Ramos (cell line): ENCODE measurements around the gene S100A14.
"Not testable (repeated sequence)": the region's sequence is repeated elsewhere in the genome, so short reads cannot be mapped to it uniquely, and the experiment has no call there.

ENCODE experiments used
- in situ Hi-C: fragments of 300-500 bp; cut with MboI; formaldehyde crosslinking; loops from one replicate; pipeline ENCODE4 v1.14.3; 2022; ENCODE audit warnings: low sequenced_read_pairs; ENCODE audit not compliant: unreplicated experiment

Gene S100A14

GRCh38 chr1:153640213-153640612 is 24.1 kb upstream of the S100A14 start:
- in situ Hi-C loops = not testable (repeated sequence)

DNA sequence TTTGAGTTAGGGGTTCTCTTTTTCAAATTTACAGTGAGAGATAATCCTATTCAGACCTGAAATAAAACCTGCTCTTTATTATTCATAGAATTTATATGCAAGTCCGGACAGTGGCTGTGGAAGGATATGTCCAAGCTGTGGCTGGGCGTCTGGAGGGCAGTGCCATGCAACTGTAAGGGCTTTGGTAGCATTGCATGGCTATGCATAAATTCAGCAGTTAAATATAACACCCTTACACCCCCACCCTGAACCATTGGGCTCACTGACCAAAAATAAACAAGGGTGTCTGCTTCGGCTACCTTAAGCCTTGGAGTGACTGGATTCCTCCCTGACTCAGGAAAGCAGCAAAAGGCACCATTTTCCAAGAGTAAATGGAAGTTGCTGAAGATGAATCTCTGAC is 23.2 kb upstream of the S100A14 start:
- in situ Hi-C loops = no loop called here

- in situ Hi-C loops = no loop called here
These were observed 22.1 kb upstream of the S100A14 start for GRCh38 chr1:153638261-153638660.

DNA sequence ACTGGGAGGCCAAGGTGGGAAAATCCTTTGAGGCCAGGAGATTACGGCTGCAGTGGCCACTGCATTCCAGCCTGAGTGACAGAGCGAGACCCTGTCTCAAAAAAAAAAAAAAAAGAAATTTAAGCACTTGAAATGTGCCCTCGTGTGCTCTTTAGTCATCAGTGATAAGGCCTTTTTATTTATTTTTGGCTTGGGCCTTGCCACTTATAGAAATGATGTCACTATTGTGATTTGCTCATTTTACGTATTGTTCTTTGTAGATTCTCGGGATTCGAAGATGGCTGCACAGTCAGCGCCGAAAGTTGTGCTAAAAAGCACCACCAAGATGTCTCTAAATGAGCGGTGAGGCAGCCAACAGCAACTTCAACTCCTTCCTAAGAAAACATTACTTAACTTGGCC is 20.2 kb upstream of the S100A14 start:
- in situ Hi-C loops = no loop called here

GRCh38 chr1:153635872-153636271 is 19.7 kb upstream of the S100A14 start:
- in situ Hi-C loops = no loop called here

DNA sequence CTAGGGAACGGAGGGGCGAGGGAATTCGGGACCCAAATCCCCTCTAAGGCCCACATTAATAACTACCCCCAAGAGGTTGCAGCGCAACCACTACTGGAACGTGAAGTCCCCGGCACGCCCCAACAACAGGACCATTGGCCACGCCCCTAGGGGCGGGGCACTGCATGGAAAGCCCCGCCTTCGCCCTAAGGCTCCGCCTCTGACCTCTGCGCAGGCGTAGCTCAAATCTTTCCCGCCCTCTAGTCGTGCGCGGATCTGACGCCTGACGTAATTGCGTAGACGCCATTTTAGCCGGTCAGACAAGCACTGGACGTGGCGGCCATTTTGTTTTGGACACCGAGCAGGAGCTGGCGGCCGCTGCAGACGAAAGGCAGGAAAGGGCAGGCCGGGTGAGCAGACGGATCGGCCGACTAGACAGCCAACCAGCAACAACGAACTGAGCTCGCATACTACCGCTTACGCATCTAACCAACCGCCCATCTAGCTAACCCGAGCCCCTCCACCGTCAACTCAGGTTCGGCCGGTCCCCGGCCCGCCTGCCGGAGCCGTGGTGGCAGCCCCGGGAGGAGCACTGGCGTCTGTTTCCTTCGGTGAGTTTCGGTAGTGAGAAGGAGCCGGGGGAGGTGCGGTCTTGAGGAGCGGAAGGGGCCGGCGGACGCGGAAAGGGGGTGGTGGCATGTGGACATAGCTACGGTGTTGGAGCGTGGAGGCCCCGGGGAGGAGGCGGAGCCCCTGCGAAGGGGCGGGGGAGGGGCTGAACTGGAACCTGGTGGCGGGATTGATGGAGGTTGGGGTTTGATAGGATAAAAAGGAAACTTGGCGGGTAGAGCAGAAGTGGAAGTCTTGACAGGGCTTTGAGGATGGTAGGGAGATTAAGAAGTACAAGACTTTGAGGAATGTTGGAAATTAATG is 17.9 kb upstream of the S100A14 start, which contains the start of gene CHTOP:
Gene CHTOP, plus strand, starts transcription at position 313 of the 912 bp plus-strand sequence. CDS start 2,523 bp downstream, outside the sequence.
- in situ Hi-C loops = no loop called here

- in situ Hi-C loops = no loop called here
These were observed 17.1 kb upstream of the S100A14 start for GRCh38 chr1:153633161-153633753.

DNA sequence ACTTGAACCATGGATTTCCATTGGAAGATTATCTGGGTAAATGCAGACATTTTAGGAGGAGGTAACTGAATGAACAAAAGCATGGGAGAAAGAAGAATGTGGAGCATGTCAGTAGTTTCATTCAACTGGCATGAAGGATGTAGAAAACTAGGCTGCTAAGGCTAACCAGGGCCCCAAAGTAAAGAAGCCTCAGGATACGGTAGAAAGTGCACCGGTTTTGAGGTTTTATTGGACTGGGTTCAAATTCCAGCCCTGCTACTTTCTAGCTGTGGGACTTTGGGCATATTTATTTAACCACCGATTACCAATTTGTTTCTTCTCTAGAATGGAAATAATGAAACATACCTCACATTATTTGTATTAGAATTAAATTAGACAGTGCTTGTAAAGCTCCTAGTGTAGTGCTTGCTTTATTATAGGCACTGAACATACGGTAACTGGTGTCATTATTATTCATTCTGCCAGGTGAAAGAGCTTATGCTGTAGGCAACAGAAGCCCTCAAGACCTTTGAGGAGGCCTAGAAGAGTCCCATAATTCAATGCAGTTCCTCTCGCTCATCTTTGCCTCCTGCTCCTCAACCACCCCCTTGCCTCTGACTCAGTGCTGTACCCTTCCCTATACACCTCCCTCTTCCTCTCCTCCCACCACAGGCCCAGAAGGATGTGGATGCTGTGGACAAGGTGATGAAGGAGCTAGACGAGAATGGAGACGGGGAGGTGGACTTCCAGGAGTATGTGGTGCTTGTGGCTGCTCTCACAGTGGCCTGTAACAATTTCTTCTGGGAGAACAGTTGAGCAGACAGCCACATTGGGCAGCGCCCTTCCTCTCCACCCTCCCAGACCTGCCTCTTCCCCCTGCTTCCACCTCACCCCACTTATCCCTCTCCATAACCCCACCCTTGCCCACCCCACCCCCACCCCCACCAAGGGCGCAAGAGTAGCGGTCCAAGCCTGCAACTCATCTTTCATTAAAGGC is 15.2 kb upstream of the S100A14 start:
- in situ Hi-C loops = no loop called here

GRCh38 chr1:153630384-153630783 is 14.3 kb upstream of the S100A14 start:
- in situ Hi-C loops = no loop called here

- in situ Hi-C loops = no loop called here
These were observed 13.8 kb upstream of the S100A14 start for GRCh38 chr1:153629971-153630370.

DNA sequence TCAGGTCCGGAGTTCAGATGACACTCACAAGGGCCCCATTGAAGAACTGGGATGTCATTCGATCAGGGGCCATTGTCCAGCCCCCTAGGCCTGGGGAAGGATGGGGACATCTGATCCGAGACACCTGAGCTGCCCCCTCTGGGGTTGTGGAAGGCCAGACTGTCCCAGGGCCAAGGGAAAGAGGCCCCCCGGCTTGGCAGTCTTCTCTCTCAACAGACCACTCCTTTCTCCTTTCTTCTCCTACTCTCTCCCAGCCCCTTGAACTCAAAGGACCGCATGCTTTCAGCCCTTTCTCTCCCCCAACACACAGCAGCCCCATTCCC is 13.2 kb upstream of the S100A14 start:
- in situ Hi-C loops = no loop called here

GRCh38 chr1:153628638-153629342 is 12.7 kb upstream of the S100A14 start:
- in situ Hi-C loops = no loop called here

DNA sequence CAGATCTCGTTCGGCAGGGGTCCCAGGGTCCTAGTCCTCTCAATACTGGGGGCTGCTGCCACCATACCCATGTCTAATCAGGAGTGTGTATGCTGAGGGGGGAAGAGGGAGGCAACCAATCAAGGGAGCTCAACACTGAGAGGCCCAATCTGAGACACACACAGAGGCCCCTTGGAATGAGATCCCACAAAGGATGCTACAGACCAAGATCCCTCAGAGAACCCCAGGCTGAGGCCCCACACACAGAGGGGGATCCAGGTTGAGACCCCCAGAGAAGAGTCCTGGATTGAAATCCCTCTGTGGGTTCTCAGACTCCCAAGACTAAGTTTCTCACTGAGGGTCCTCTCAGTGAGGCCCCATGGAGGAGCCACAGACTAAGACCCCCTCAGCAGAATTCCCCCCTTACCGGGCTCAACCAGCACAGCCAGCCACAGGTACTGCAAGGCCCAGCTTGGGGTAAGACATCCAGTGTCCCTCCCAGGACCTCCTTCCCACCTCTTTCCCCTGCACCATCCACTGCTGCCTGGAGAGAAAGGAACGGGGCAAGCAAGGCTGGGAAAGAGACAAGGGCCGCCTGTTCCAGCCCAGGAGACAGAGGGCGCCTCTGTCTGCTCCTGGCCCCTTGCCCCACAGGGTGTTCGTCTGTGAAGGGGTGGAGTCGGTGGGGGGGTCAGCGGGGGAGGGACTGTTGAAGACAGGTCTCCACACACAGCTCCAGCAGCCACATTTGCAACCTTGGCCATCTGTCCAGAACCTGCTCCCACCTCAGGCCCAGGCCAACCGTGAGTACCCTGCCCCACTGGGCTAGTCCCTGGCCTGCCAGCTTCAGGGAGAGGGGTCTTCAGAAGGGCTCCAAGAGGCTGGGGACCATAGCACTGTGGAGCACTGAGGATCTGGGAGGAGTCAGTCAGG is 11.8 kb upstream of the S100A14 start, which contains the start of gene S100A1:
Gene S100A1, plus strand, starts transcription at position 720 of the 912 bp plus-strand sequence. CDS start 2,088 bp downstream, outside the sequence.
- in situ Hi-C loops = no loop called here

GRCh38 chr1:153626904-153627714 is 11.0 kb upstream of the S100A14 start, which contains the start of gene S100A13:
Gene S100A13 (minus strand): TSS chr1:153627505. CDS start chr1:153626472, 1,033 bp downstream.
- in situ Hi-C loops = no loop called here

DNA sequence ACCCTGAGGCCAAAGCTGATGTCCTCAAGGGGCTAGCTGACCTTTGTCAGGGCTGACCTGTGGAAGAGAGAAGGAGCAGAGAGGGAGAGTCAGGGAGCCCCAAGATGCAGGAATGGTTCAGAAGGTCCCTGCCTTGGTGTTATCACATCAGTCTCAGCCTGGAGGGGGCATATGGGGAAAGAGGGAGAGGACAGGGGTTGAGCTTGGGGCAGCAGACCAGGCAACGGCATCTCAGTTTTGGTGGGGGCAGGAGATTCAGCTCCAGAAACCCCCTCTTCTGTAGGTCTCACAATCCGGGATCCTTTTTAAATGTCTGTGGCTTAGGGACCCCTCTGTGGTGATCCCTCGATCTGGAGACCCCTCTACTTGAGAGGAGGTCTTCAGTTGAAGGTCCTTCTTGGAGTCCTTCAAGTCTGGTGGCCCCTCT is 10.4 kb upstream of the S100A14 start:
- in situ Hi-C loops = no loop called here

- in situ Hi-C loops = no loop called here
These were observed 9.0 kb upstream of the S100A14 start for GRCh38 chr1:153624965-153625611.

GRCh38 chr1:153623101-153623500 is 7.0 kb upstream of the S100A14 start:
- in situ Hi-C loops = no loop called here
